GM23338 (cell line): ENCODE results near the gene TRIOBP. TPM values are rescaled to one million over a fixed set of nuclear protein-coding genes. Genes with fewer than 3 reads are reported as not detected.

Source experiments
- ATAC-seq: fragments of 200-7000 bp; cut with Tn5 transposase; 3 replicates; pipeline ENCODE4 v1.9.1; 2020
- DNase-seq: peaks from one replicate; pipeline ENCODE4 v3.0.0-alpha.2; 2015; ENCODE audit warnings: low spot score
- H2AFZ ChIP-seq: fragments of 200-600 bp; sonication (generic); 2 replicates; pipeline ENCODE4 v1.8.0; 2016; ENCODE audit warnings: antibody characterized with exemption, mild to moderate bottlenecking, moderate library complexity
- H3F3A ChIP-seq: fragments of 200-600 bp; sonication (generic); replicated peaks from 2 replicates; pipeline ENCODE4 v1.8.0; 2017; ENCODE audit warnings: antibody characterized with exemption, mixed run types, low read depth
- H3K27ac ChIP-seq: fragments of 200-600 bp; sonication (generic); 2 replicates; pipeline ENCODE4 v1.6.1; 2016; ENCODE audit warnings: low read depth
- H3K27me3 ChIP-seq: fragments of 200-600 bp; sonication (generic); 2 replicates; pipeline ENCODE4 v1.8.0; 2016; ENCODE audit warnings: mild to moderate bottlenecking, mixed run types, moderate library complexity; ENCODE audit not compliant: insufficient read depth
- H3K36me3 ChIP-seq: fragments of 200-600 bp; sonication (generic); 2 replicates; pipeline ENCODE4 v1.8.0; 2016; ENCODE audit warnings: mild to moderate bottlenecking; ENCODE audit not compliant: insufficient read depth
- H3K4me1 ChIP-seq: fragments of 200-600 bp; sonication (generic); 2 replicates; pipeline ENCODE4 v1.8.0; 2016; ENCODE audit warnings: mild to moderate bottlenecking, moderate library complexity; ENCODE audit not compliant: insufficient read depth
- H3K4me2 ChIP-seq: fragments of 200-600 bp; sonication (generic); 2 replicates; pipeline ENCODE4 v1.7.1; 2017; ENCODE audit warnings: mixed run types
- H3K4me3 ChIP-seq: fragments of 200-600 bp; sonication (generic); 2 replicates; pipeline ENCODE4 v1.6.1; 2016; ENCODE audit warnings: mixed run types
- H3K79me2 ChIP-seq: fragments of 200-600 bp; sonication (generic); replicated peaks from 2 replicates; pipeline ENCODE4 v1.8.0; 2017; ENCODE audit warnings: mild to moderate bottlenecking; ENCODE audit not compliant: insufficient read depth
- H3K9me2 ChIP-seq: fragments of 200-600 bp; sonication (generic); 2 replicates; pipeline ENCODE4 v1.8.0; 2017; ENCODE audit not compliant: insufficient read depth
- H4K20me1 ChIP-seq: fragments of 200-600 bp; sonication (generic); replicated peaks from 2 replicates; pipeline ENCODE4 v1.8.0; 2017; ENCODE audit warnings: mild to moderate bottlenecking; ENCODE audit not compliant: insufficient read depth
- H3K27ac Mint-ChIP-seq: 2 replicates; pipeline ENCODE4 v1.8.0; 2020; ENCODE audit warnings: inconsistent platforms, mild to moderate bottlenecking, moderate library complexity, mixed read lengths
- H3K27me3 Mint-ChIP-seq: 3 replicates; pipeline ENCODE4 v1.8.0; 2022; ENCODE audit warnings: low read depth, mild to moderate bottlenecking, moderate library complexity, mixed read lengths, inconsistent platforms; ENCODE audit not compliant: insufficient read depth, poor library complexity
- H3K36me3 Mint-ChIP-seq: 3 replicates; pipeline ENCODE4 v1.8.0; 2021; ENCODE audit warnings: low read depth, mild to moderate bottlenecking, inconsistent platforms, moderate library complexity, mixed read lengths
- H3K4me1 Mint-ChIP-seq: 3 replicates; pipeline ENCODE4 v1.8.0; 2020; ENCODE audit warnings: mild to moderate bottlenecking, inconsistent platforms, mixed read lengths
- H3K4me3 Mint-ChIP-seq: 3 replicates; pipeline ENCODE4 v1.8.0; 2021; ENCODE audit warnings: moderate library complexity, mild to moderate bottlenecking, inconsistent platforms, mixed read lengths
- H3K9me3 Mint-ChIP-seq: 3 replicates; pipeline ENCODE4 v1.8.0; 2020; ENCODE audit warnings: moderate library complexity, mild to moderate bottlenecking, inconsistent platforms, mixed read lengths
- EZH2 ChIP-seq: fragments of 200-600 bp; sonication (generic); IDR thresholded peaks from one replicate; pipeline ENCODE4 v1.8.0; 2017; ENCODE audit warnings: antibody characterized with exemption, mild to moderate bottlenecking, low read depth; ENCODE audit not compliant: unreplicated experiment
- EZH2phosphoT487 ChIP-seq: fragments of 200-600 bp; sonication (generic); IDR thresholded peaks from one replicate; pipeline ENCODE4 v1.8.1; 2018; ENCODE audit warnings: antibody characterized with exemption; ENCODE audit not compliant: unreplicated experiment
- POLR2AphosphoS5 ChIP-seq: IDR thresholded peaks from 2 replicates; pipeline ENCODE4 v1.6.1; 2016; ENCODE audit warnings: antibody characterized with exemption, low read depth
- ZNF114 ChIP-seq: fragments of 250-450 bp; sonication (Bioruptor Pico); IDR thresholded peaks from 2 replicates; pipeline ENCODE4 v1.5.0; 2020; ENCODE audit warnings: mild to moderate bottlenecking, moderate library complexity
- polyA plus RNA-seq: library from polyadenylated mRNA; unstranded; fragments of >200 nt; fragmentation: Nextera tagmentation; extraction: Ambion mirVana; gene quantifications from 2 replicates; pipeline ENCODE4 v1.2.1, GENCODE V29; 2016
- total RNA-seq: library from RNA; depleted of rRNA; stranded (reverse); fragments of >200 nt; shearing (Covaris generic); gene quantifications from 2 replicates; pipeline ENCODE4 v1.2.3, GENCODE V29; 2014
- TF ChIP-seq, protein P1 (sequence below): fragments of 250-450 bp; sonication (Bioruptor Pico); IDR thresholded peaks from 2 replicates; pipeline ENCODE4 v1.5.0; 2020; ENCODE audit warnings: mild to moderate bottlenecking, moderate library complexity

Gene TRIOBP
- total and polyA plus RNA-seq, 2 experiments from 2014 or later: 21.4 to 48.4 TPM

DNA sequence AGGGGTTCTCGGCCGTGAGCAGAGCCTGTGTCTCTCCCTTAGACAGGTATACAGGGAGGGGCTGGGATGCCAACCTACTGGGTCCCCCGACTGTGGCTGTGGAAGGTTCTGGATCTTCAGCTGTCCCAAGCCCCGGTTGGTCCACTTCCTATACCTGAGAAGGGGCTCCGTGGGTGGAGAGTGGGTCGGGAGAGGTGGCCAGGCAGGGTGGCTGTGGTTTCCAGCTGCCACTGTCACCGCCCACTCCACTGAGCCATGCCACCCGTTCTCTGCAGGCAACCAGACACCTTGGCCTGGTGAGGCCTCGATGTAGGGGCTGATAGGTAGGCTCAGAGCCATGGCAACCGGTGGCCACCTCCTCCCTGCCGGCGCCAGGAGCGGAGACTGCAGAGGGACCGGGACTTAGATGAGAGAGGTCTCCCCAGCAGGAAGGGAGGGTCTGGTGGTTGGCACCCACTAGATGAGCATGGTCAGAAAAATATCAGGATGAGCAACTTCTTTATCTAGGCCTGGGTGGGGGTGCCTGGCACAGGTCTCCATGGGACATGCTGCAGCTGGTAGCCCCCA lies 53.8 kb downstream of the TRIOBP start:
- H3F3A ChIP-seq: peaks cover 7% of the 10 kb centered on the region
- TF ChIP-seq EZH2phosphoT487 (no peak), POLR2AphosphoS5 (no peak), ZNF114 (no peak), EZH2 (no peak)
- TF ChIP-seq, protein P1, sequence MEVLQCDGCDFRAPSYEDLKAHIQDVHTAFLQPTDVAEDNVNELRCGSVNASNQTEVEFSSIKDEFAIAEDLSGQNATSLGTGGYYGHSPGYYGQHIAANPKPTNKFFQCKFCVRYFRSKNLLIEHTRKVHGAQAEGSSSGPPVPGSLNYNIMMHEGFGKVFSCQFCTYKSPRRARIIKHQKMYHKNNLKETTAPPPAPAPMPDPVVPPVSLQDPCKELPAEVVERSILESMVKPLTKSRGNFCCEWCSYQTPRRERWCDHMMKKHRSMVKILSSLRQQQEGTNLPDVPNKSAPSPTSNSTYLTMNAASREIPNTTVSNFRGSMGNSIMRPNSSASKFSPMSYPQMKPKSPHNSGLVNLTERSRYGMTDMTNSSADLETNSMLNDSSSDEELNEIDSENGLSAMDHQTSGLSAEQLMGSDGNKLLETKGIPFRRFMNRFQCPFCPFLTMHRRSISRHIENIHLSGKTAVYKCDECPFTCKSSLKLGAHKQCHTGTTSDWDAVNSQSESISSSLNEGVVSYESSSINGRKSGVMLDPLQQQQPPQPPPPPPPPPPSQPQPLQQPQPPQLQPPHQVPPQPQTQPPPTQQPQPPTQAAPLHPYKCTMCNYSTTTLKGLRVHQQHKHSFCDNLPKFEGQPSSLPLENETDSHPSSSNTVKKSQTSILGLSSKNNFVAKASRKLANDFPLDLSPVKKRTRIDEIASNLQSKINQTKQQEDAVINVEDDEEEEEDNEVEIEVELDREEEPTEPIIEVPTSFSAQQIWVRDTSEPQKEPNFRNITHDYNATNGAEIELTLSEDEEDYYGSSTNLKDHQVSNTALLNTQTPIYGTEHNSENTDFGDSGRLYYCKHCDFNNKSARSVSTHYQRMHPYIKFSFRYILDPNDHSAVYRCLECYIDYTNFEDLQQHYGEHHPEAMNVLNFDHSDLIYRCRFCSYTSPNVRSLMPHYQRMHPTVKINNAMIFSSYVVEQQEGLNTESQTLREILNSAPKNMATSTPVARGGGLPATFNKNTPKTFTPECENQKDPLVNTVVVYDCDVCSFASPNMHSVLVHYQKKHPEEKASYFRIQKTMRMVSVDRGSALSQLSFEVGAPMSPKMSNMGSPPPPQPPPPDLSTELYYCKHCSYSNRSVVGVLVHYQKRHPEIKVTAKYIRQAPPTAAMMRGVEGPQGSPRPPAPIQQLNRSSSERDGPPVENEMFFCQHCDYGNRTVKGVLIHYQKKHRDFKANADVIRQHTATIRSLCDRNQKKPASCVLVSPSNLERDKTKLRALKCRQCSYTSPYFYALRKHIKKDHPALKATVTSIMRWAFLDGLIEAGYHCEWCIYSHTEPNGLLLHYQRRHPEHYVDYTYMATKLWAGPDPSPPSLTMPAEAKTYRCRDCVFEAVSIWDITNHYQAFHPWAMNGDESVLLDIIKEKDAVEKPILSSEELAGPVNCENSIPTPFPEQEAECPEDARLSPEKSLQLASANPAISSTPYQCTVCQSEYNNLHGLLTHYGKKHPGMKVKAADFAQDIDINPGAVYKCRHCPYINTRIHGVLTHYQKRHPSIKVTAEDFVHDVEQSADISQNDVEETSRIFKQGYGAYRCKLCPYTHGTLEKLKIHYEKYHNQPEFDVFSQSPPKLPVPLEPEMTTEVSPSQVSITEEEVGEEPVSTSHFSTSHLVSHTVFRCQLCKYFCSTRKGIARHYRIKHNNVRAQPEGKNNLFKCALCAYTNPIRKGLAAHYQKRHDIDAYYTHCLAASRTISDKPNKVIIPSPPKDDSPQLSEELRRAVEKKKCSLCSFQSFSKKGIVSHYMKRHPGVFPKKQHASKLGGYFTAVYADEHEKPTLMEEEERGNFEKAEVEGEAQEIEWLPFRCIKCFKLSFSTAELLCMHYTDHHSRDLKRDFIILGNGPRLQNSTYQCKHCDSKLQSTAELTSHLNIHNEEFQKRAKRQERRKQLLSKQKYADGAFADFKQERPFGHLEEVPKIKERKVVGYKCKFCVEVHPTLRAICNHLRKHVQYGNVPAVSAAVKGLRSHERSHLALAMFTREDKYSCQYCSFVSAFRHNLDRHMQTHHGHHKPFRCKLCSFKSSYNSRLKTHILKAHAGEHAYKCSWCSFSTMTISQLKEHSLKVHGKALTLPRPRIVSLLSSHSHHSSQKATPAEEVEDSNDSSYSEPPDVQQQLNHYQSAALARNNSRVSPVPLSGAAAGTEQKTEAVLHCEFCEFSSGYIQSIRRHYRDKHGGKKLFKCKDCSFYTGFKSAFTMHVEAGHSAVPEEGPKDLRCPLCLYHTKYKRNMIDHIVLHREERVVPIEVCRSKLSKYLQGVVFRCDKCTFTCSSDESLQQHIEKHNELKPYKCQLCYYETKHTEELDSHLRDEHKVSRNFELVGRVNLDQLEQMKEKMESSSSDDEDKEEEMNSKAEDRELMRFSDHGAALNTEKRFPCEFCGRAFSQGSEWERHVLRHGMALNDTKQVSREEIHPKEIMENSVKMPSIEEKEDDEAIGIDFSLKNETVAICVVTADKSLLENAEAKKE: no peak
- peaks cover 13% of the 10 kb centered on the region for H3K36me3 Mint-ChIP-seq
- H2AFZ ChIP-seq: no peak overlapping the region
- H3K79me2 ChIP-seq: no peaks in the 10 kb centered on the region
- peaks cover 21% of the 10 kb centered on the region for H3K4me1 Mint-ChIP-seq
- no peak for ATAC-seq
- H3K27ac ChIP-seq: no peak overlapping the region
- no peaks in the 10 kb centered on the region for H3K9me2 ChIP-seq
- H3K4me3 Mint-ChIP-seq: no peak overlapping the region
- 0 out of 2 replicates have a peak, but pooled peaks cover 3% of the 10 kb centered on the region for H3K27me3 ChIP-seq
- H3K27ac Mint-ChIP-seq: no peak overlapping the region
- no peaks in the 10 kb centered on the region for H3K9me3 Mint-ChIP-seq
- H3K27me3 Mint-ChIP-seq: peaks cover 23% of the 10 kb centered on the region
- peaks cover 10% of the 10 kb centered on the region; the same call in 1 of the 2 replicates for H3K4me1 ChIP-seq
- no peak overlapping the region for H3K4me3 ChIP-seq
- DNase-seq: no peak
- H3K36me3 ChIP-seq: no peaks in the 10 kb centered on the region
- no peaks in the 10 kb centered on the region; the same call in 1 of the 2 replicates for H4K20me1 ChIP-seq
- H3K4me2 ChIP-seq: no peak overlapping the region
